Posterior vena cava (tissue), 2 donors: Measurements from ENCODE around the gene SMS. TPM values are rescaled to one million over a fixed set of nuclear protein-coding genes. Genes with fewer than 3 reads are reported as not detected.
"Not testable (repeated sequence)": the region's sequence is repeated elsewhere in the genome, so short reads cannot be mapped to it uniquely, and the experiment has no call there.

Experiments
- DNase-seq: peaks from one replicate; pipeline ENCODE4 v3.0.0-alpha.2; 2020; ENCODE audit warnings: low spot score
- intact Hi-C, 2 donors: fragments of 100-400 bp; cut with DNase I; formaldehyde crosslinking; loops; one replicate each; pipeline versions ENCODE4 v1.14.1 to v1.14.2; 2022 to 2023
- total RNA-seq, 2 donors: library from RNA; stranded (reverse); fragmentation: NEBNext Ultra II Directional; extraction: Animal tissue kit (Norgen Biotek cat#: 25700); gene quantifications; one replicate each; pipeline ENCODE4 v1.2.1, GENCODE V29; 2021
- donor health status: DM: yes; HTN: yes; CAD: no.
- donor health status: DM: yes; HTN: yes; CAD: no.

The SMS gene
- total RNA-seq, 2 donors from 2014 or later, result 47.0 to 79.0 TPM

DNA sequence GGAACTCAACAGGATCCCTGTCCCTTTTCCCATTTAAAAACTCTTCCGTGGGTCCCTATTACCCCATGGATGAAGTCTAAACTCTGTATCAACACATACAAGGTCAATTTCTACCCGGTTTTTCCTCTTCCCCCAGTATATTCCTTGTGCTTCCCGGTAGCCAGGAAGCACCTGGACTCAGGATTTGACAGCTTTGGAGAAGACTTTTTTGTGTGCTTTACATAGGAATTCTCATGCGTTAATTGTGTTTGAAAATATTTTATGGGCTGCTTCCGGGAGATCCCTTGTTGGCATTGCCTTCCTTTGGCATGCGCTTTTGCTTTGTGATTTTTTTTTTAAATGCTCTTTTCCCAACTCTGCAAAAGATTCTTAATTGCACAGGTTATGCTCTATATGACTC lies 7.2 kb downstream of the SMS start:
- intact Hi-C loops, result no loop called here
- DNase-seq, result no peak

DNA sequence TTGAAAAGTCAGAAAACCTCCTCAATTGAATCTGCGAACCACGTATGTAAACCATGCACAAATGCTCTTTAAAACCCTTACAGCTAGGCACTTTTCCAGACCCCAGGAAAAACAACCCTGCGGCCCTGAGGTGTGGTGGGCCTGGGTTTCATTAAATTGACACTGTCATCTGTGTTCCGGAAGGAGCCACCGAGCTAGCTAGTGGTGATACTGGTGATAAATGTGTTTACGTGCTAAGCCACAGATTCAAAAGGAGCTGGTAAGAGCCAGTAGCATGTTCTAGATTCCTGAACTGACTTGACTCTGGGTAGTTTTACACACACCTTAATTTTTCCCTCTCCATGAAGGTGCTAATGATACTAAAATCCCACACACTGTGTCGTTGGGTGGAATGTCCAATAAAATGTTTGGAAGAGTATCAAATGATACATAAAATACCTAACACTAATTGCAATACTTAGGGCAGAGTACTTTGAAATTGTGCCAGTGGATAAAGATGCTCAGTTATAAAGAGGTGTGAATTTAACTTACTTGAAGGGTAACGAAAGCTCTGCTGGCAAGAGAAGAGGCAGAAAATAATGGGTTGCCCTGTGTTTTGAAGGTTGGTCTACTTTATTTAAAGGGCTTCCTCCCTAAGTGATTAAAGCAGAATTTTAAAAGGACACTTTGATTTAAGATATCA lies 8.5 kb downstream of the SMS start:
- no peak for DNase-seq
- intact Hi-C loops, result no loop called here

DNA sequence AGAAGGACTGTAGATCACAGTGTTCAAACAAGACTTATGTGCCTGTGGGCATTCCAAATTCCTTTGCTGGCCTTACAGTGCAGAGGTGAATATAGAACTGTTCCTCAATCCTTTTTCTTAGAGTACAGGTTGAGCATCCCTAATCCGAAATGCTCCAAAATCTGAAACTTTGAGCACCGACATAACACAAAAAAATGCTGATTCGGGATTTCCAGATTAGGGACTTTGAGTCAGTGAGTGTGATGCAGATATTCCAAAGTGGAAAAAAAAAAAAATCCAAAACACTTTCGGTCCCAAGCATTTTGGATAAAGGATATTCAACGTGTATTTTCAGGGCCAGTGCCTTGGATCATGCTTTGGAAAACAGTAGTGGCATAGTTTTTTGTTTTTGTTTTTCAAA lies 9.2 kb downstream of the SMS start:
- no peak for DNase-seq
- intact Hi-C loops, result no loop called here

DNA sequence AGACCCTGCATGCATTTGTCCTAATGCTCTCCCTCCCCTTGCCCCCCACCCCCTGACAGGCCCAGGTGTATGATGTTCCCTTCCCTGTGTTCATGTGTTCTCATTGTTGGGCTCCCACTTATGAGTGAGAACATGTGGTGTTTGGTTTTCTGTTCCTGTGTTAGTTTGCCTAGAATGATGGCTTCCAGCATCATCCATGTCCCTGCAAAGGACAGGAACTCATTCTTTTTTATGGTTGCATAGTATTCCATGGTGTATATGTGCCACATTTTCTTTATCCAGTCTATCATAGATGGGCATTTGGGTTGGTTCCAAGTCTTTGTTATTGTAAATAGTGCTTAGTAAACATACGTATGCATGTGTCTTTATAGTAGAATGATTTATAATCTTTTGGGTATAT lies 10.0 kb downstream of the SMS start:
- intact Hi-C loops, DNase-seq: not testable (repeated sequence)

DNA sequence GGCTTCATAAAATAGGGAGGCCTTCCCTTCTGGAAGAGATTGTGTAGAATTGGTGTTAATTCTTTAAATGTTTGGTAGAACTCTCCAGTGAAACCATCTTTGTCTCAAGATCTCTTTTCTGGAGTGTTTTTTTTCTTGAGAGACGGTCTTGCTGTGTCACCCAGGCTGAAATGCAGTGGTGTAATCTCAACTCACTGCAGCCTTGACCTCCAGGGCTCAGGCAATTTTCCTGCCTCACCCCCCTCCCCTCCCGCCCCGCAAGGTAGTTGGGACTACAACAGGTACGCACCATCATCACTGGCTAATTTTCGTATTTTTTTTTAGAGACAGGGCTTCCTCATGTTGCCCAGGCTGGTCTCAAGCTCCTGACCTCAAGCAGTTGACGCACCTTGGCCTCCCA lies 12.1 kb downstream of the SMS start:
- intact Hi-C loops, result no loop called here
- DNase-seq, result no peak

DNA sequence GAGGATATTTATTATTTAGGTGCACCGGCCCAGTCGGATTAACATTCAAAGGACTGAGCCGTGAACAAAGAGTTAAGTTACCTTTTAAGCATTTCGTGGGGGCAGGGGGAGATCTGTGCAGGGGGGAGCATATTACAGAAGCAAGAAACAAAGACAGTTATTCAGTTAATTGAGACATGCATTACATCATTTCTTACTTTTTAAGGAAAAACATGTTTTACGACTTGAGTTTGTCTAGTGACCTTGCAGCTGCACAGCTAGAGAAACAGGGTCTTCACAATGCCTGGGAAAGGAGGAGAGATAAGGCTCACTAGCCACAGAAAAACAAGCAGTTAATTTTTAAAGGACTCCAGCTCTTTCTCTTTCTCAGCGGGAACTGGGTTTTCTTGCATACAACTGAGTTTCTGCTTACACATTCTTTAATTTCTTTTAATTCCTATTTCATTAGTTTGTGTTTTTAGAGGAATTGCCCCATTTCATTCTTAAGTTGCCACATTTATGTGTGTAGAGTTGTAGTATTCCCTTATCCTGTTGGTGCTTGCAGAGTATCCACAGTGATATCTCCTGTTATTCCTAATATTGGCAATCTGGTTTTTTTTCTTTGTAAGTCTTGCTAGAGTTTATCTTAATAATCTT lies 12.8 kb downstream of the SMS start:
- intact Hi-C loops, DNase-seq: not testable (repeated sequence)

DNA sequence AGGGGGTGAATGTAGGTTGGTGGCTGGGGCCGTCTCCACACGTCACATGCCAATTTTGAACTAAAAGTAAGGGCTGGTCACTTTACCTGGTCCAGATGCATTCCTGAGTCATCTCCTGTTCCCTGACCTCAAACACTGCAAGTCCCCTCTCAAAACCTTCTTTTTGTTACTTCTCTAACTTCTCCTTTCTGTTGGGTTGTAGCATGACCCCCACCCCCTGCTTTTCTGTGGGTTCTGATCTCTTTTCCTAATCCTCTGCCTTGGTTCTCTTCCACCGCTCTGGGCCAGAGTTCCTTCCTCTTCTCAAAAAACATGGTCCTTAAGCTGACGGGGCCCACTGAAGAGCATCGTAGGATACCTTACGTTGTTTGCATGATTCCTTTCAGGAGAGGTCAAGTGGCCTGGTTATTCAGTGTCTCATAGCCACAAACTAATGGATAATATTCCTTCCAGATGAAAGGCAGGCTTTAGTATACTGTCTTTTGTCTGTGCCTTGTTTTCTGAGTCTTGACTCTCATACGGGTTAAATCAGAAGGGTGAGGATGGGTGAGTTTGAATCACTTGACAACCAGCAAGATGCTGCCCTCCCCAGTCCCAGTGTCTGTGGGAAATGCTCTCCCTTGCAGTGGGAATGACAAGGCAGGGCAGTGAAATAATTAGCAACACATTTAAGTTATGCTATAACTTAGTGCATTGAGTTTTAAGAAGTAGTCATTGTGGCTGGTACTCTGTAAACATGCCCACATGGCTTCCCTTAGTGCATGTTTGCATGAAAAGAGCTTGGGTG lies 15.1 kb downstream of the SMS start:
- intact Hi-C loops, result no loop called here
- no peak for DNase-seq

DNA sequence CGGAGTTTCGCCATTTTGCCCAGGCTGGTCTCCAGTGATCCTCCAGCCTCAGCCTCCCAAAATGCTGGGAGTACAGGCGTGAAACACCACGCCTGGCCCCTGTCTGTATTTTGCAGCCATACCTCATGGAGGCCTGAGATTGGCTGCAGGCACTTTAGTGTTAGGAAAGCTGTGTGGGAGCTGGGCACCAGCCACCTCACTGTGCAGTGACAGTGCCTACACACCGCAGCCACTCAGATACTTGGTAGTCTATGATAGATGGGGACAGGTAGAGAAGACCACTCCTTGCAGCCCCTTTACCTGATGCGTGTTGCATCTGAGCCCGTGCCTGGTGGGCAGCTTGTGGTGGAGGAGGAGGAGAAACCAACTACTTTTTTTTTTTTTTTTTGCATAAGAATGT lies 16.3 kb downstream of the SMS start:
- no peak for DNase-seq
- intact Hi-C loops, result no loop called here

DNA sequence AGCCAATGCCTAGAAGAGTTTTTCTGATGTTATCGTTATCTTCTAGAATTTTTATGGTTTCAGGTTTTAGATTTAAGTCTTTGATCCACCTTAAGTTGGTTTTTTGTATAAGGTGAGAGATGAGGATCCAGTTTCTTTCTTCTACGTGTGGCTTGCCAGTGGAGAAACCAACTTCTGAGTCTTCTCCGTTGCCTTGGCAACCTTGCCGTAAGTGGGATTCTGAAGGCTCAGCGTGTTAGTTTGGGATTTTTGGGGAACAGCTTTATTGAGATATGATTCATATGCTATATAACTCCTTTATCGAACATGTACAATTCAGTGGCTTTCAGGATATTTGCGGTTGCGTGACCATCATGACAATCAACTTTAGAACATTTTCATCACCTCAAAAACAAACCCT lies 17.7 kb downstream of the SMS start:
- intact Hi-C loops, result no loop called here
- DNase-seq, result no peak

DNA sequence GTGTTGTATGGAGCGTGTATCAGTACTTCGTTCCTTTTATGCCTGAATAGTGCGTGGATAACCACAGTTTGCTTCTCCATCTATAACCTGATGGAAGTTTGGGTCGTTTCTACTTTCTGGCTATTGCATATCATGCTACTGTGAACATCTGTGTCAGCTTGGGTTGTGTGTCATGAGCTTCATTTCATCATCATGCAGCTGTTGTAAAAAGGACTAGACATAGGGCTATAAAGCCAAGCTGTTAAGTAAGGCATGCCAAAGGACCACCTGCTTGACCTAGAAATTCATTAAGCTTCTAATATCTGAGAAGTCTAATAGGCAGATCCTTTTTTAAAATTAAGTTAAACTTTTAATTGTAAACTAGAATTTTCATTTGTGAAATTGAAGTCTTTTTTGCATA lies 18.4 kb downstream of the SMS start:
- DNase-seq, result no peak
- intact Hi-C loops, result no loop called here

DNA sequence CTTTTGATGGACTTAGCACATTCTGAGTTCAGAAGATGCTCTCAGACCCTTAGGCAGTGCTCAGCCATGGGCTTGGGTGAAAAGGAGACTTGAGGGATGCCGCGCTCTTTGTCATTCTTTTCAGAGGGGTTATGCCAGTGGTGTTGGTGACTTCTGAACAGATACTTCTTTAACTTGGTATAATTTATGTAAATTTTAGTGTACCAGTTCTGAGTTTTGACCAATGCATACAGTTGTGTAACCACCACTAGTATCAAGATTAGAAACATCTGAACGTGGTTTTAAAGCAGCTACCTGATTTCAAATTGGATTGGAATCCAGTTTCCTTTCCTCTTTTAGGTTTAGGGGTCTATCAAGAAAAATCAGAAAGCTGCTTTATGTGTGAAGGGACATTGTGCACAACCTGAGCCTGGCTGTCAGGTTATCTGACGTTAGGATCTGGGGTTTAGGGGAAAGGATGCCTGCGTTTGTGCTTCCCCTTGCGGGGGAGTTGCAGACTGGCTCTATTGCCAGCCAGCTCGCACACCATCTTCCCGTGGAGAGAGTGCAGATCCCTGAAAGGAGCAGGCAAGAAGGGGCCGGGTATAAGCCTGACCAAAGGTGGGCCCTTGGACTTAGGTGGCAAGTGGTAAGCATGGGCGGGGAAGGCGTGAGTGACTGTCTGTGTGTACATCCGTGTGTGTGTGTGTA lies 19.0 kb downstream of the SMS start:
- no peak for DNase-seq
- intact Hi-C loops, result no loop called here

DNA sequence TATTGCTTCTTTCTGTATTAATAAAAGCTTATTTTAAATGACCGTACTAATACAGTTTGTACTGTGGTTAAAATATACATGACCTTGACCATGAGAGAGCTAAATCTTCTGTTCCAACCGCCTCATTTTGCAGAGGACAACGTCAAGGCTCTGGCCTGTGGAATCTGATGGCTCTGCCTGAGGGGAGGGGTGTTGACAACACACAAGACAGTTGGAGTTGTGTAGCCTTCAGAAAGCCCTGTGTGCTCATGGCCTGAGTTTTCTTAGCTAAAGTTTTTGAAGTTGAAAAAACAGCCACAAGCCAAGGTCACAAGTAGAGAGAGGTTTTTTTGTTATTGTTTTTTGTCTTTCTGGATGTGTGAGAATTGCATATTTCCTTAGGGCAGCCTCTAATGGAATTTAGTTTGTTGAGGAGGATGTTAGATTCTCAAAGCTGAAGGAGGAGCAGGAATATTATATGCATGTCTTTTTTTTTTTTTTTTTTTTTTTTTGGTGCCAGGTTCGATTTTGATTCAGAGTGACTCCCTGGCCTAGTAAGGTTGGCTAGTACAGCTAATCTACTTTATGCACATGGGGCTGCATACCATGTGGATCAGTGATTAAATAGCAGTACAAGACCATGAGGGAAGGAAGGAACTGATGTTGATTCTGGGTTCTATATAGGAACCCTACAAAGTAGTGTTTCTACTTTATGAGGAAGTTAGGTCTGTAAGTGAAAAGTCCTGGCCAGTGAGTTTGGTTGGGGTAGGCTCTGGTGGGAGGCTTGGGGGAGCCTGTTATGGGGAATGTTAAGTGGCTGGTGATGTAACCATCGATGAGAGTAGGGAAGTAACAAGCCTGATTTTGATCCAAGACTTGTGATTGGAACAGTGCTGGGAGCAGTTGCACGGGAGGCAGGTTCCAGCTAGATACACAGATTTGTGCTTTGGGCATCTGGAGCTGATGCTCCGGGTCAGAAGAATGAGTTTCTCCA lies 20.3 kb downstream of the SMS start:
- DNase-seq, result no peak
- intact Hi-C loops, result no loop called here

DNA sequence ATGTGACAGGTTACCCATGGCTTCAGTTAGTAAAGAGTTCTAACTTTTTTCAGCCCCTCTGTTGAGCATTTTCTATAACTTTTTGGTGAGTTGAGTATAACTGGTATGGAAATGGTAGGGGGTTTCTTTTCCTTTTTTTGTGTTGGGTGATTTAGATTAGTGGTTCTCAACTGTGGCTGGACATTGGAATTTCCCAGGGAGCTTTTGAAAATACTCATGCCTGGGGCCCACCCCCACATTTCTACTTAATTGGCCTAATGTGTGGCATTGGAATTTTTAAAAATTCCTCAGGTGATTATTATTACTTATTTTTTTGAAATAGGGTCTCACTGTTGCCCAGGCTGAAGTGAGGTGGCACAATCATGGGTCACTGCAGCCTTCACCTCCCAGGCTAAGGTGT lies 21.9 kb downstream of the SMS start:
- DNase-seq, result no peak
- intact Hi-C loops, result no loop called here

DNA sequence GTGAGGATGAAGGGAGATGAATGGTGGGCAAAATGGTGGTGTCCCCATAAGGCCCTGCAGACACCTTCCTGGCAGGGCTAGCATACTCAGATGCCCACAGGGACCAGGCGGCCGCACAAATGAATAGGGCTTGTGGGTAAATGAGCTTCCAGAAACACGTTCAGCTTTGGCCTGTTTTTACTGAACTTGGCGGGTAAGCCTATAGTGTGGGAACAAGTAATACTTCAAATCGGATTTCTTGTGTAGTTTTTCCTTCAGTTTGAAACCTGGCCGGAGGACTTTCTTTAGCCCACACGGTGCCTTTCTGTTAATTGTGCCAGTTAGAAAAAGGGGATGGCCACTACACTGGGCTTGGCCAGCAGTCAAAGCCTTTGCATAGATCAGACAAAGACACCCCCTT lies 22.8 kb downstream of the SMS start:
- intact Hi-C loops, result no loop called here
- DNase-seq, result no peak

DNA sequence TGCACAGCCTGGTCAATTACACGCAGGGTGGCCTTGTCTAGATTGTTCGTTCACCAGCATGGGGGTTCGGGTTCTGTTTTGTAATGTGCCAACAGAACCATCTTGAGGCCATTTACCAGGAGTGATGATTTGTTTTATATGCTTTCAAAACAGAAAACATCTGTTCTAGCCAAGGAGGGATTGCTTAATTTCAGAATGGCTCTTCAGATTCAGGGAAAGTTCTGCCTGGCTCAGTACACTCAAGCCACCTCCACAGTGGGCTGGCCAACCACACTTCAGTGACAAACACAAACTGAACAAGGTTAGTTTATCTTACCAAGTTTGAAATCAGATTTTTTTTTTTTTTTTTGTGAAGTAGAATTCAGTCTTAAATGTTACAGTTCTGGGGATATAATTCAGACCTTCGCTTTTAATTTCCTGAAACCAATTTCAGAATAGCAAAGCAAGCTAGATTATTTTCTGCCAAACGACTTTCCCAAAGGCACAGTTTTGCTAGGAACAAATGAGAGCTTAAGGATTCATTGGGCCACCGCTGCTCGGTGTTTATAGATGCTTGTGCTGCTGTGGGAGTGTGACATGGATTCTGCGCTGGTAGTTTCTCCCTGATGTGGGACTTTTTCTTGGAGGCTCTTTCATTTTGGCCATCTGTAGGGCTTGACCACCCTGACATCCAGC lies 23.4 kb downstream of the SMS start:
- intact Hi-C loops, result no loop called here
- no peak for DNase-seq

DNA sequence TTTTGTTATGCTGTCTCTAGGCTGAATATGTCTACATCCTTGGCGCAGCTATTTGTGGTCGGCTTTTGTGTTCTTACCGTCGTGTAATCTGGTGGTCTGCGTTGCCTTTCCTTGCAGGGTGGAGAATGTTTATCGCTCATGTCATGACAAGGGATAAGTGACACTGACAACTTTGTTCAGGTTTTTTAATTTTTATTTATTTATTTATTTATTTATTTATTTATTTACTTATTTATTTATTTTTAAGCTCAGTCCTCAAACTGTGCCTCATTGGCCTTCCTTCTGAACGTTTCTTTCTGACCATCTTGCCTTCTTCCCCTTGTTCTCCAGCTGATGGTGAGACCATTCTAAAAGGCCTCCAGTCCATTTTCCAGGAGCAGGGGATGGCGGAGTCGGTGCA lies 26.4 kb downstream of the SMS start:
- DNase-seq, result no peak
- intact Hi-C loops, result no loop called here

DNA sequence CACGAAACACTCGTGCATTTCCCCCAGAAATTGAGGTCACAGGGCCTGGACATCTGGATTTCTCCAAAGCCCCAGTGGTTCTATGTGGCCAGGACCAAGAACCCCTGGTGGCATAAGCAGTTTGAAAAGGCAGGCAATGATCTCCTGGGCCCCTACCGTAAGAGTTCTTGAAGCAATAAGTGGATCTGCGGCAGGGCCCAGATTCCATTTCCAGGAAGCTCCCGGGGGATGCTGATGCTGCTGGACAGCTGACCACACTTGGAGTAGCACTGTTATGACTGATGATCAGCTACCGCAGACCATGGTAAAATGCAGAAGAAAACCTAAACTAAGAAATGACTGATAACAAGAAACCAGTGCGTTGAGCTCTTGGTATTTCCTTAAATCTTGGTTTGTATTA lies 27.8 kb downstream of the SMS start:
- intact Hi-C loops, result no loop called here
- no peak for DNase-seq

DNA sequence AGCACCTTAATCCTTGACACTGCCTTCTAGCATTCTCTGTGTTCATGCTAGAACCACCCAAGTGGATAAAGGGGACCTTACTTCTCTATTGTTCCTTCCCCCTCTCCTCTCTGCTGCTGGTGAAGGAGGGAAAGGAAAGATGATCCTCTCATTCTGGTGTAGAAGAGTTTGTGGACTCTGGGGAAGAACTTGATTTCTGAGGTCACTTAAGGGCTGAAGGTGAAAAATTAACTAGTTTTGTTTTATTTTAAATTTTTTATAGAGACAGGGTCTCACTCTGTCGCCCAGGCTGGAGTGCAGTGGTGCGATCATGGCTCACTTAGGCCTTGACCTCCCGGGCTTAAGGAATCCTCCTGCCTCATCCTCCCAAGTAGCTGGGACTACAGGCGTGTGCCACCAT lies 29.8 kb downstream of the SMS start:
- intact Hi-C loops, result loop anchor here in 1 of 2 donors (10.0 kb wide), 1 partner anchor 136 kb away; the partner anchor contains the start of gene MBTPS2
- DNase-seq, result no peak
